Esophagus muscularis mucosa (tissue), 4 donors: ENCODE measurements around the gene SCNN1B. TPM values are rescaled to one million over a fixed set of nuclear protein-coding genes. Genes with fewer than 3 reads are reported as not detected.

Experiments used
- DNase-seq: peaks from one replicate; pipeline ENCODE4 v3.0.0-alpha.2; 2017; ENCODE audit errors: extremely low spot score
- H3K27ac ChIP-seq, 4 donors: fragments of 200-600 bp; sonication (generic); replicated peaks in 1 of 4; 1 replicate in 3 of 4; 2 replicates in 1 of 4; pipeline ENCODE4 v1.5.1; 2016 to 2019; ENCODE audit warnings: mild to moderate bottlenecking in 1 of 4
- H3K27me3 ChIP-seq, 4 donors: fragments of 200-600 bp; sonication (generic); one replicate each; pipeline versions ENCODE4 v1.5.1 to v1.6.0; 2016 to 2019
- H3K36me3 ChIP-seq, 4 donors: fragments of 200-600 bp; sonication (generic); one replicate each; pipeline ENCODE4 v1.5.1; 2016 to 2019
- H3K4me1 ChIP-seq, 4 donors: fragments of 200-600 bp; sonication (generic); one replicate each; pipeline ENCODE4 v1.5.1; 2016 to 2019
- H3K4me3 ChIP-seq, 4 donors: fragments of 200-600 bp; sonication (generic); 1 replicate in 2 of 4; 2 replicates in 2 of 4; pipeline ENCODE4 v1.5.1; 2016 to 2019; ENCODE audit warnings: mild to moderate bottlenecking in 4 of 4, moderate library complexity in 1 of 4
- H3K9me3 ChIP-seq, 4 donors: fragments of 200-600 bp; sonication (generic); 1 replicate in 3 of 4; 2 replicates in 1 of 4; pipeline ENCODE4 v1.5.1; 2016 to 2019
- EP300 ChIP-seq: sonication (generic); formaldehyde crosslinking; IDR thresholded peaks from one replicate; pipeline ENCODE4 v1.6.1; 2017; ENCODE audit warnings: antibody characterized with exemption
- POLR2A ChIP-seq: fragments of 450-650 bp; IDR thresholded peaks from one replicate; pipeline ENCODE4 v1.6.1; 2017; ENCODE audit warnings: antibody characterized with exemption, moderate library complexity, mild to moderate bottlenecking, low read depth
- POLR2AphosphoS5 ChIP-seq, 2 donors: sonication (generic); formaldehyde crosslinking; IDR thresholded peaks; one replicate each; pipeline ENCODE4 v1.6.1; 2017; ENCODE audit warnings: antibody characterized with exemption in 2 of 2
- WGBS: methylation state at CpG from one replicate; pipeline ENCODE4 v1.1.5; 2018; 5-methylcytosine and 5-hydroxymethylcytosine counted together
- intact Hi-C: fragments of 100-400 bp; cut with DNase I; formaldehyde crosslinking; loops from one replicate; pipeline ENCODE4 v1.15.1; 2023
- total RNA-seq, 4 donors: library from RNA; depleted of rRNA; stranded (reverse); fragments of >200 nt; gene quantifications; one replicate each; pipeline versions ENCODE4 v1.1.0 to v1.2.1, GENCODE V29; 2016
- TF ChIP-seq, protein P1 (sequence below), 3 experiments: fragments of 200-600 bp in 2 of 3; fragments of 450-650 bp in 1 of 3; sonication (generic) in 2 of 3; IDR thresholded peaks; one replicate each; pipeline ENCODE4 v1.5.1; 2017 to 2019; ENCODE audit warnings: antibody characterized with exemption in 3 of 3, mild to moderate bottlenecking in 2 of 3, moderate library complexity in 1 of 3

The SCNN1B gene
- total RNA-seq, 4 donors from 2014 or later = 1.2 to 4.2 (median 4.0) TPM

DNA sequence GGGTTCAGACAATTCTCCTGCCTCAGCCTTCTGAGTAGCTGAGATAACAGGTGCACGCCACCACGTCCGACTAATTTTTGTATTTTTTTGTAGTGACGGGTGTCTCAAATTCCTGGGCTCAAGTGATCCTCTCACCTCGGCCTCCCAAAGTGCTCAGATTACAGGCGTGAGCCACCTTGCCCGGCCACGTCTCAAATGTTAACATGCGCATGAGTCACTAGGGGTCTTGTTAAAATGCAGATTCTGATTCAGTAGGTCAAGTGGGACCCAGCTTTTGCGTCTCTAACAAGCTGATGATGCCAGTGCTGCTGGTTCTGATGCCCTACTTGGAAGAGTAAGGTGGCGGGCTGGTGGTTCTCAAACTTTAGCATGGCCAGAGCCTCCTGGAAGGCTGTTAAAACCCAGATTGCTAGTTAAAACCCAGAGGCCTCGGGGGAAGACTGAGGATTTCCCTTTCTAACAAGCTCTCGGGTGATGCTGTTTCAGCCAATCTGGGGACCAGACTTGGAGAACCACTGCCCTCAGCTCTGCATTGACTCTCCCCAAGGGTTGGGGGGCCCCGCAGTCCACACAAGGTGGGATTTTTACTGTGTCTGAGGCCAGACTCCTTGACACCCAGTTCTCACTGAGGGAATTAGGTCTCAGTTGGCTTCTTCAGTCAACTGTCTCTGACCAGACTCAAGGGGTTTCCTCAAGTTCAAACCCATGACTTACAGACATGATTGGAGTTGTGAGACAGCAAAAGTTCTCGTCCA is 17.9 kb downstream of the SCNN1B start:
- no peak overlapping the region for H3K4me3 ChIP-seq
- no peak overlapping the region for H3K27ac ChIP-seq
- 82% methylated on average over 13 of the region's 15 CpGs for WGBS
- no peak for DNase-seq
- H3K4me1 ChIP-seq = peaks cover 0 to 7% (median 3%) of the 10 kb centered on the region in 4 donors
- peaks cover 0 to 6% (median 0%) of the 10 kb centered on the region in 4 donors for H3K27me3 ChIP-seq
- no peaks in the 10 kb centered on the region for H3K9me3 ChIP-seq
- H3K36me3 ChIP-seq = no peaks in the 10 kb centered on the region
- TF ChIP-seq, protein P1, sequence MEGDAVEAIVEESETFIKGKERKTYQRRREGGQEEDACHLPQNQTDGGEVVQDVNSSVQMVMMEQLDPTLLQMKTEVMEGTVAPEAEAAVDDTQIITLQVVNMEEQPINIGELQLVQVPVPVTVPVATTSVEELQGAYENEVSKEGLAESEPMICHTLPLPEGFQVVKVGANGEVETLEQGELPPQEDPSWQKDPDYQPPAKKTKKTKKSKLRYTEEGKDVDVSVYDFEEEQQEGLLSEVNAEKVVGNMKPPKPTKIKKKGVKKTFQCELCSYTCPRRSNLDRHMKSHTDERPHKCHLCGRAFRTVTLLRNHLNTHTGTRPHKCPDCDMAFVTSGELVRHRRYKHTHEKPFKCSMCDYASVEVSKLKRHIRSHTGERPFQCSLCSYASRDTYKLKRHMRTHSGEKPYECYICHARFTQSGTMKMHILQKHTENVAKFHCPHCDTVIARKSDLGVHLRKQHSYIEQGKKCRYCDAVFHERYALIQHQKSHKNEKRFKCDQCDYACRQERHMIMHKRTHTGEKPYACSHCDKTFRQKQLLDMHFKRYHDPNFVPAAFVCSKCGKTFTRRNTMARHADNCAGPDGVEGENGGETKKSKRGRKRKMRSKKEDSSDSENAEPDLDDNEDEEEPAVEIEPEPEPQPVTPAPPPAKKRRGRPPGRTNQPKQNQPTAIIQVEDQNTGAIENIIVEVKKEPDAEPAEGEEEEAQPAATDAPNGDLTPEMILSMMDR (IDR thresholded peaks at IDR 0.05) = no peak
- TF ChIP-seq POLR2A = no peak
- no peak for TF ChIP-seq EP300
- intact Hi-C loops = no loop called here

DNA sequence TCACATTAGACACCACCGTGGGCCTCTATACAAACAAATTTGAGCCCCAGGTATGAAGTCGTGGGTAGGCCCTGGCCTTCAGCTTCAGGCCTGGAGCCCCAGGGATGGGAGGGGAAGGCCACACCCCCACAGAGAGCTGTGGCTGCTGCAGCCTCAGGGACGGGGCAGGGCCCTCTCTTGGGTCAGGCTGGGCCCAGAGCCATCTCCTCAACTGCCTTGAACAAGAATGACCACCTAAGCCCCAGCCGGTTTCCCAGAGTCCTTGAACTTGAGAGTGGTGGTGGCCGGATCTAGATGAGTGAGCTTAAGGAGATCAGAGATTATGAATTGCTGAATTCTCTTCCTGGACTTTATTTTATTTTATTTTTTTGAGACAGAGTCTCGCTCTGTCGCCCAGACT is 18.6 kb downstream of the SCNN1B start:
- intact Hi-C loops = no loop called here
- DNase-seq = no peak

DNA sequence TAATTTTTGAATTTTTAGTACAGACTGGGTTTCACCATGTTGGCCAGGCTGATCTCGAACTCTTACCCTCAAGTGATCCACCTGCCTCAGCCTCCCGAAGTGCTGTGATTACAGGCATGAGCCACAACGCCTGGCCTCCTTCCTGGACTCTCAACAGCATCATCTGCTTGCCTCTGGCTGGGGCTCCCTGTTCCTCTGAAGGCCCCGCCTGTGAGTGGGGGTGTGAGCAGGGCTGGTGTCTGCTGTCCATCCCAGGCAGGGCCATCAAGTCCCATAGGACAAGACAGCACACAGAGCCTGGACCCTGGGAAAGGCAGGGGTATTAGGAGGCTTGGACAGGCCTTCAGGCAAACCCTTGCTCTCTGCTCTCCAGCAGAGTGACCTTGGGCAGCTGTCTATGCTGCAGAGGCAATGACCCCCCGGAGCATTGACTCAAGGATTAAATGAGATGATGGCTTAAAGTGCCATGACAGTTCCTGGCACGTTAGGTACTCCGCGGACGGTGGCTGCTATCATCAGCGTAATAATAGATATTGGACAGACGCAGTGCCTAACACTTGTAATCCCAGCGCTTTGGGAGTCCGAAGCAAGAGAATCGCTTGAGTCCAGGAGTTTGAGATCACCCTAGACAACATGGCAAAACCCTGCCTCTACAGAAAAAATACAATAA is 19.2 kb downstream of the SCNN1B start:
- 88% methylated on average over 11 of the region's 14 CpGs for WGBS

More for the DNA sequence above, 18.6 kb downstream of the SCNN1B start:
- Histone ChIP-seq H3K36me3 (no peaks in the 10 kb centered on the region), H3K4me1 (peaks cover 0 to 7% (median 3%) of the 10 kb centered on the region in 4 donors), H3K9me3 (no peaks in the 10 kb centered on the region), H3K4me3 (no peak overlapping the region), H3K27me3 (peaks cover 0 to 6% (median 0%) of the 10 kb centered on the region in 4 donors), H3K27ac (no peak overlapping the region)
- WGBS = 76% methylated on average over 7 of the region's 7 CpGs
- TF ChIP-seq EP300 = no peak
- TF ChIP-seq, protein P1 (IDR thresholded peaks at IDR 0.05) = no peak
- TF ChIP-seq POLR2A = no peak
- TF ChIP-seq POLR2AphosphoS5 (IDR thresholded peaks at IDR 0.05) = no peak

DNA sequence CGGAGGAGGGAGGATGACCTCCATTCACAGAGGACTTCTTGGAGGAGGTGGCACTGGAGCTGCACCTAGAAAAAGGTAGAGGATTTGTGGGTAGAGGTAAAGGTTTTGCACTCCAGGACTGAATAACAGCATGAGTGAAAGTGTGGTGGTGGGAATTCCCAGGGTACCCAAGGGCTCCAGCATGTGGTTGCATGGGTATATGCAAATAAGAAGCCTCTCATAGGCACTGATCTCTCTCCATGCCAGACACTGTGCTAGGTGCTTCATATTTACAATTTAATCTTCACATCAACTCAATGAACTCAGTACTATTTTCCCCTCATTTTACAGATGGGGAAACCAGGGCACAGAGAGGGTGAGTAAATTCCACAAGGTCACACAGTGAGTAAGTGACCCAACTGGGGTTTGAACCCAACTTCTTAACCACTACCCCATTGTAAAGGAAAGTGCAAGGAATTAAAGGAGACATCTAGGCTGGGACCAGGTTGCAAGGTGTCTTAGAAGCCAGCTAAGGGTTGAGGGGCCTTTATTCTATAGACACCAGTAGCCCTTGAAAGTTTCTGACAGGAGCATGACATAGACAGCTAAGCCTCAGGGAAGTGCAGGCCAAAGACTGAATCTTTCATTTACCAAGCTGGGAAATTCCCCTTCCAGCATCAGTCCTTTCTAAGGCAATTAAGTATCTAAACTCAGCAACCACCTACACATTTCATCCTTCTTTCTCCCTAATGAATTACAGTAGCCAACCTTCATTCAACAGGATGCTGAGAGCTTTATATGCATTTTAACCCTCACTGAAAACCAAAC is 21.3 kb downstream of the SCNN1B start:
- TF ChIP-seq POLR2AphosphoS5 (IDR thresholded peaks at IDR 0.05) (no peak), EP300 (no peak), POLR2A (no peak)
- TF ChIP-seq, protein P1 (IDR thresholded peaks at IDR 0.05) = no peak
- Histone ChIP-seq H3K9me3 (no peaks in the 10 kb centered on the region), H3K27me3 (peaks cover 0 to 20% (median 0%) of the 10 kb centered on the region in 4 donors), H3K36me3 (no peaks in the 10 kb centered on the region), H3K4me1 (peaks cover 0 to 7% (median 3%) of the 10 kb centered on the region in 4 donors), H3K4me3 (no peak overlapping the region), H3K27ac (no peak overlapping the region)
- intact Hi-C loops = no loop called here
- WGBS = 95% methylated on average over 1 of the region's 1 CpG
- no peak for DNase-seq

More for the DNA sequence above, 19.2 kb downstream of the SCNN1B start:
- no peaks in the 10 kb centered on the region for H3K9me3 ChIP-seq
- H3K4me1 ChIP-seq = peaks cover 0 to 7% (median 3%) of the 10 kb centered on the region in 4 donors
- H3K36me3 ChIP-seq = no peaks in the 10 kb centered on the region
- TF ChIP-seq, protein P1 (IDR thresholded peaks at IDR 0.05) = no peak
- TF ChIP-seq EP300 (no peak), POLR2A (no peak), POLR2AphosphoS5 (IDR thresholded peaks at IDR 0.05) (no peak)
- H3K27ac ChIP-seq = no peak overlapping the region
- intact Hi-C loops = no loop called here
- peaks cover 0 to 6% (median 0%) of the 10 kb centered on the region in 4 donors for H3K27me3 ChIP-seq
- DNase-seq = no peak
- H3K4me3 ChIP-seq = no peak overlapping the region
